OCI-LY1 (cell line): ENCODE data around the gene RTP5.
"Not testable (repeated sequence)": the region's sequence is repeated elsewhere in the genome, so short reads cannot be mapped to it uniquely, and the experiment has no call there.

Experiments
- EZH2 ChIP-seq: fragments of 200-600 bp; sonication (generic), shearing (Covaris generic); IDR thresholded peaks from 2 replicates; pipeline ENCODE4 v1.8.0; 2017; ENCODE audit warnings: borderline replicate concordance, mixed run types, mild to moderate bottlenecking, antibody characterized with exemption, low read length, moderate library complexity, mixed read lengths
- TF ChIP-seq, protein P1 (sequence below): fragments of 200-600 bp; sonication (generic), shearing (Covaris generic); IDR thresholded peaks from 2 replicates; pipeline ENCODE4 v1.5.1; 2017; ENCODE audit warnings: mild to moderate bottlenecking, antibody characterized with exemption, low read length, moderate library complexity, mixed read lengths

DNA sequence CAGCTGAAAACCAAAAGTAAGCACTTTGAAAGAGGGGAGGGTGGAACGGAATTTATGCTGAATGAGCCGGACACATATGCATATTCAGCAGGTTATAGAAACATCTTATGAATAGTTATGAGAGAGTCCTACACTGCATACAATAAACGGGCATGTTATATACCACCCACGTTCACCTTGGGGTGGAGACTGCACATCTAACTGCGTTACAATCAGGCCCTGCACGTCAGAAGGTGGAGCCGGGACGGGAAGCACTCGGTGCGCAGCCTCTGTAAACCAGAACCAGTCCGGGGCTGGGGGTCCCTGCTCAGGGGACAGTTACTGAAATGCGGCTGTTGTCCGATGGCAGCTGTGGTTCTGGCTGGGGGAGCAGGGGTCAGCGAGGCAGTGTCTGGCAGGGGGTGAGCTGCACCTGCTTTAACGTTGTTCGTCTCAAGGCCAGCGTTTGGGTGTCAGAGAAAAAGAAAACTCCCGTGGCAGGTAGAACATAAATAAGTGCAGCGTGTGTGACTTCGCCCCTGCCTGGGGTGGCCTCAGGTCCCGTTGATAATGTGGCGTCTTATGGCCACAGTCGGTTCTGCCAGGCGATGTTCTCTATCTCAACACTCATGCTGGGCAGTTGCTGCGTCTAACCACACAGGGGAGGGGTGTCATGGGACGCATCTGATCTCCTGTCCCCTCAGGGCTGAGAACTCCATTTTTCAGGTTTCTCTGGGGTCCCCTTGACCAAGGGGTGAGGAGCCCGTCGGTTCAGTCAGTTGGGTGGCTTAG lies 35.6 kb upstream of the RTP5 start:
- TF ChIP-seq, protein P1, sequence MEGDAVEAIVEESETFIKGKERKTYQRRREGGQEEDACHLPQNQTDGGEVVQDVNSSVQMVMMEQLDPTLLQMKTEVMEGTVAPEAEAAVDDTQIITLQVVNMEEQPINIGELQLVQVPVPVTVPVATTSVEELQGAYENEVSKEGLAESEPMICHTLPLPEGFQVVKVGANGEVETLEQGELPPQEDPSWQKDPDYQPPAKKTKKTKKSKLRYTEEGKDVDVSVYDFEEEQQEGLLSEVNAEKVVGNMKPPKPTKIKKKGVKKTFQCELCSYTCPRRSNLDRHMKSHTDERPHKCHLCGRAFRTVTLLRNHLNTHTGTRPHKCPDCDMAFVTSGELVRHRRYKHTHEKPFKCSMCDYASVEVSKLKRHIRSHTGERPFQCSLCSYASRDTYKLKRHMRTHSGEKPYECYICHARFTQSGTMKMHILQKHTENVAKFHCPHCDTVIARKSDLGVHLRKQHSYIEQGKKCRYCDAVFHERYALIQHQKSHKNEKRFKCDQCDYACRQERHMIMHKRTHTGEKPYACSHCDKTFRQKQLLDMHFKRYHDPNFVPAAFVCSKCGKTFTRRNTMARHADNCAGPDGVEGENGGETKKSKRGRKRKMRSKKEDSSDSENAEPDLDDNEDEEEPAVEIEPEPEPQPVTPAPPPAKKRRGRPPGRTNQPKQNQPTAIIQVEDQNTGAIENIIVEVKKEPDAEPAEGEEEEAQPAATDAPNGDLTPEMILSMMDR, result not testable (repeated sequence)
- TF ChIP-seq EZH2, result not testable (repeated sequence)
